HCT116 (cell line): ENCODE measurements around the gene PRRC2C.

ENCODE experiments used
- JUND ChIP-seq: IDR thresholded peaks from 2 replicates; pipeline ENCODE4 v1.6.1; 2012
- POLR2A ChIP-seq: IDR thresholded peaks from 2 replicates; pipeline ENCODE4 v1.7.0; 2011; ENCODE audit warnings: borderline replicate concordance; ENCODE audit not compliant: insufficient read depth, insufficient read length; ENCODE audit errors: extremely low read depth
- POLR2AphosphoS5 ChIP-seq: IDR thresholded peaks from 2 replicates; pipeline ENCODE4 v1.6.1; 2011; ENCODE audit warnings: mild to moderate bottlenecking, low read depth, low read length, moderate library complexity
- RAD21 ChIP-seq: IDR thresholded peaks from 2 replicates; pipeline ENCODE4 v1.6.1; 2012; ENCODE audit warnings: low read depth, mild to moderate bottlenecking
- ZBTB33 ChIP-seq: IDR thresholded peaks from 2 replicates; pipeline ENCODE4 v1.6.1; 2011; ENCODE audit warnings: mild to moderate bottlenecking, low read length, moderate library complexity; ENCODE audit not compliant: insufficient replicate concordance; ENCODE audit errors: extremely low read depth
- ZFX ChIP-seq: fragments of 450-650 bp; IDR thresholded peaks from 2 replicates; pipeline ENCODE4 v1.6.1; 2017
- TF ChIP-seq, protein P1 (sequence below), 3 experiments: fragments of 200-600 bp in 1 of 3; sonication (generic) in 1 of 3; IDR thresholded peaks in 2 of 3; conservative IDR thresholded peaks in 1 of 3; 2 replicates each; pipeline ENCODE4 v1.5.1; 2012 to 2017; ENCODE audit warnings: low read depth in 2 of 3, low read length in 2 of 3, antibody characterized with exemption in 1 of 3, borderline replicate concordance in 1 of 3, control low read depth in 1 of 3, mild to moderate bottlenecking in 1 of 3, mixed read lengths in 1 of 3, mixed run types in 1 of 3, moderate library complexity in 1 of 3; ENCODE audit not compliant: insufficient read depth in 1 of 3

DNA sequence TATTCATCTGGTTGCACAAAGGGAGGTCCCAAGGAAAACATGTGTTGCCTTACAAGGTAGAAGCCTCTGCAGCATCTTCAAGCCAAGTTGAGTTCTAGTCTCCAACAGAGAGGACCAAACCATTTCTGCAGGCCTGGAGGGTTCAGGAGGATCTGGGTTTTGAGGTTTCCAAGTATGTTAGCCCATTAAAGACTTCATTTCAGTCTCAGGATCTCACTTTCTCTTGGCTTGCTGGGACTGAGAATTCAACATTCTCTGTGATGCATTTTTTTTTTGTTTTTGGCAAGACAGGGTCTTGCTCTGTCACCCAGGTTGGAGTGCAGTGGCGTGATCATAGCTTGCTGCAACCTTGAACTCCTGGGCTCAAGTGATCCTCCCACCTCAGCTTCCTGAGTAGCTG is 128.0 kb downstream of the PRRC2C start:
- TF ChIP-seq POLR2A (no peak), ZBTB33 (no peak), RAD21 (no peak), POLR2AphosphoS5 (no peak), JUND (no peak), ZFX (no peak)
- TF ChIP-seq, protein P1, sequence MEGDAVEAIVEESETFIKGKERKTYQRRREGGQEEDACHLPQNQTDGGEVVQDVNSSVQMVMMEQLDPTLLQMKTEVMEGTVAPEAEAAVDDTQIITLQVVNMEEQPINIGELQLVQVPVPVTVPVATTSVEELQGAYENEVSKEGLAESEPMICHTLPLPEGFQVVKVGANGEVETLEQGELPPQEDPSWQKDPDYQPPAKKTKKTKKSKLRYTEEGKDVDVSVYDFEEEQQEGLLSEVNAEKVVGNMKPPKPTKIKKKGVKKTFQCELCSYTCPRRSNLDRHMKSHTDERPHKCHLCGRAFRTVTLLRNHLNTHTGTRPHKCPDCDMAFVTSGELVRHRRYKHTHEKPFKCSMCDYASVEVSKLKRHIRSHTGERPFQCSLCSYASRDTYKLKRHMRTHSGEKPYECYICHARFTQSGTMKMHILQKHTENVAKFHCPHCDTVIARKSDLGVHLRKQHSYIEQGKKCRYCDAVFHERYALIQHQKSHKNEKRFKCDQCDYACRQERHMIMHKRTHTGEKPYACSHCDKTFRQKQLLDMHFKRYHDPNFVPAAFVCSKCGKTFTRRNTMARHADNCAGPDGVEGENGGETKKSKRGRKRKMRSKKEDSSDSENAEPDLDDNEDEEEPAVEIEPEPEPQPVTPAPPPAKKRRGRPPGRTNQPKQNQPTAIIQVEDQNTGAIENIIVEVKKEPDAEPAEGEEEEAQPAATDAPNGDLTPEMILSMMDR (IDR thresholded peaks at IDR 0.05 in 2 of 3, conservative IDR thresholded peaks at IDR 0.05 in 1 of 3; ENCODE audit: borderline replicate concordance in 1 of 3, insufficient read depth in 1 of 3, low read depth in 2 of 3, low read length in 2 of 3) = no peak
